A673 (cell line): ENCODE data around the gene ANKRD16. TPM values are rescaled to one million over a fixed set of nuclear protein-coding genes. Genes with fewer than 3 reads are reported as not detected.

Source experiments
- BruUV-seq: library from RNA; stranded (reverse); fragments of 400-500 nt; replicated peaks from 2 replicates; lab custom pipeline; 2021; lab: Mats Ljungman, UMichigan
- CTCF ChIA-PET: fragments of 300-600 bp; sonication (Branson Sonifier 250); formaldehyde crosslinking; loops from one replicate; lab custom pipeline; 2022; ENCODE audit warnings: antibody characterized with exemption; lab: Charles Lee
- POLR2A ChIA-PET: fragments of 300-600 bp; sonication (Branson Sonifier 250); formaldehyde crosslinking; loops from one replicate; lab custom pipeline; 2022; ENCODE audit warnings: antibody characterized with exemption; ENCODE audit not compliant: low non-redundant PET; lab: Charles Lee
- DNase-seq: peaks from one replicate; pipeline ENCODE4 v3.0.0-alpha.2; 2015; ENCODE audit warnings: low spot score
- H3K27ac ChIP-seq: fragments of 200-600 bp; sonication (generic); 2 replicates; pipeline ENCODE4 v1.5.1; 2016; ENCODE audit warnings: mixed run types, low read depth, mild to moderate bottlenecking, mixed read lengths, antibody characterized with exemption, low read length; ENCODE audit not compliant: poor library complexity, severe bottlenecking
- H3K27me3 ChIP-seq: fragments of 200-600 bp; sonication (generic); replicated peaks from 2 replicates; pipeline ENCODE4 v1.6.1; 2017; ENCODE audit warnings: mixed run types, low read depth, mild to moderate bottlenecking, mixed read lengths, antibody characterized with exemption, low read length; ENCODE audit not compliant: insufficient read depth, poor library complexity
- H3K36me3 ChIP-seq: fragments of 200-600 bp; sonication (generic); 2 replicates; pipeline ENCODE4 v1.6.1; 2016; ENCODE audit warnings: mixed run types, mild to moderate bottlenecking, mixed read lengths, antibody characterized with exemption, low read length; ENCODE audit not compliant: insufficient read depth, poor library complexity, severe bottlenecking
- H3K4me1 ChIP-seq: fragments of 200-600 bp; sonication (generic); 2 replicates; pipeline ENCODE4 v1.6.1; 2017; ENCODE audit warnings: mixed run types, mild to moderate bottlenecking, mixed read lengths, antibody characterized with exemption, low read length; ENCODE audit not compliant: insufficient read depth, poor library complexity, severe bottlenecking
- H3K4me3 ChIP-seq: fragments of 200-600 bp; sonication (generic); 2 replicates; pipeline ENCODE4 v1.5.1; 2016; ENCODE audit warnings: low read depth, mixed run types, mild to moderate bottlenecking, mixed read lengths, low read length; ENCODE audit not compliant: poor library complexity, severe bottlenecking
- H3K9me3 ChIP-seq: fragments of 200-600 bp; sonication (generic); 2 replicates; pipeline ENCODE4 v1.6.1; 2016; ENCODE audit warnings: mixed run types, low read depth, mild to moderate bottlenecking, mixed read lengths, antibody characterized with exemption, low read length; ENCODE audit not compliant: poor library complexity, severe bottlenecking
- CTCF ChIP-seq: fragments of 300-800, 200-600 bp; sonication (generic); conservative IDR thresholded peaks from 2 replicates; pipeline ENCODE4 v1.5.1; 2017; ENCODE audit warnings: low read depth, mild to moderate bottlenecking, antibody characterized with exemption, low read length, moderate library complexity, mixed read lengths
- EZH2 ChIP-seq: fragments of 200-600 bp; sonication (generic); IDR thresholded peaks from 2 replicates; pipeline ENCODE4 v1.6.1; 2017; ENCODE audit warnings: borderline replicate concordance, low read depth, mild to moderate bottlenecking, mixed read lengths, antibody characterized with exemption, low read length; ENCODE audit not compliant: poor library complexity, severe bottlenecking
- intact Hi-C: fragments of 100-400 bp; cut with micrococcal nuclease; formaldehyde crosslinking; loops from one replicate; pipeline ENCODE4 v1.10.0; 2022; ENCODE audit not compliant: unreplicated experiment
- total RNA-seq: library from RNA; stranded (reverse); gene quantifications from 2 replicates; pipeline ENCODE4 v1.2.3, GENCODE V29; 2021

ANKRD16 gene
- total RNA-seq, 1 experiment from 2014 or later, result 16.2 TPM

GRCh38 chr10:5818048-5818331 is 71.7 kb downstream of the ANKRD16 start:
- no peaks in the 10 kb centered on the region for H3K36me3 ChIP-seq
- no TSS peak for BruUV-seq
- H3K9me3 ChIP-seq, result no peaks in the 10 kb centered on the region
- no peak overlapping the region for H3K27ac ChIP-seq
- TF ChIP-seq EZH2, result no peak
- ChIA-PET POLR2A (no interaction called here), CTCF (no interaction called here)
- H3K27me3 ChIP-seq, result no peaks in the 10 kb centered on the region
- intact Hi-C loops, result no loop called here
- H3K4me3 ChIP-seq, result no peak overlapping the region
- DNase-seq, result no peak
- peaks cover 9% of the 10 kb centered on the region for H3K4me1 ChIP-seq

GRCh38 chr10:5817322-5818047 is 72.2 kb downstream of the ANKRD16 start:
- Histone ChIP-seq H3K27ac (no peak overlapping the region), H3K9me3 (no peaks in the 10 kb centered on the region), H3K4me3 (no peak overlapping the region), H3K36me3 (no peaks in the 10 kb centered on the region), H3K27me3 (no peaks in the 10 kb centered on the region), H3K4me1 (peaks cover 9% of the 10 kb centered on the region)
- no peak for DNase-seq
- ChIA-PET POLR2A (no interaction called here), CTCF (no interaction called here)
- BruUV-seq, result no TSS peak
- TF ChIP-seq EZH2 (no peak), CTCF (no peak)
- intact Hi-C loops, result no loop called here

GRCh38 chr10:5816170-5816569 is 73.5 kb downstream of the ANKRD16 start:
- POLR2A ChIA-PET, result no interaction called here
- intact Hi-C loops, result no loop called here

More at GRCh38 chr10:5816170-5816569, 73.5 kb downstream of the ANKRD16 start:
- TF ChIP-seq EZH2 (no peak), CTCF (no peak)
- Histone ChIP-seq H3K27ac (no peak overlapping the region), H3K27me3 (no peaks in the 10 kb centered on the region), H3K9me3 (no peaks in the 10 kb centered on the region), H3K4me1 (peaks cover 9% of the 10 kb centered on the region), H3K36me3 (no peaks in the 10 kb centered on the region), H3K4me3 (no peak overlapping the region)
- CTCF ChIA-PET, result no interaction called here
- no peak for DNase-seq
- no TSS peak for BruUV-seq
